ENCODE results near the gene PTPRT. TPM values are rescaled to one million over a fixed set of nuclear protein-coding genes. Genes with fewer than 3 reads are reported as not detected.

Gene PTPRT
- total RNA-seq, 4 donors from 2014 or later = 0.63 to 2.2 (median 1.8) TPM

- no peak for ATAC-seq (ENCODE audit: low FRiP score)
- DNase-seq (ENCODE audit: low spot score) = no peak
- TF ChIP-seq CTCF (IDR thresholded peaks at IDR 0.05) = no peak
These were observed 1065.7 kb downstream of the PTPRT start for GRCh38 chr20:42123981-42124473.

GRCh38 chr20:42118409-42119125 lies 1071.1 kb downstream of the PTPRT start:
- ATAC-seq (ENCODE audit: low FRiP score) (no peak), DNase-seq (ENCODE audit: low spot score) (no peak)
- no peak for TF ChIP-seq CTCF (IDR thresholded peaks at IDR 0.05)

GRCh38 chr20:42118001-42118400 lies 1071.7 kb downstream of the PTPRT start:
- ATAC-seq (ENCODE audit: low FRiP score) = no peak
- no peak for TF ChIP-seq CTCF (IDR thresholded peaks at IDR 0.05)
- DNase-seq (ENCODE audit: low spot score) = no peak

- no peak for DNase-seq (ENCODE audit: low spot score)
- no peak for ATAC-seq (ENCODE audit: low FRiP score)
- TF ChIP-seq CTCF (IDR thresholded peaks at IDR 0.05) = no peak
These were observed 1076.5 kb downstream of the PTPRT start for GRCh38 chr20:42113236-42113635.

- ATAC-seq (ENCODE audit: low FRiP score) (peak; percentile 19), DNase-seq (ENCODE audit: low spot score) (no peak)
- no peak for TF ChIP-seq CTCF (IDR thresholded peaks at IDR 0.05)
These were observed 1077.5 kb downstream of the PTPRT start for GRCh38 chr20:42112161-42112560.

GRCh38 chr20:42111349-42111748 lies 1078.4 kb downstream of the PTPRT start:
- DNase-seq (ENCODE audit: low spot score) (no peak), ATAC-seq (ENCODE audit: low FRiP score) (no peak)
- no peak for TF ChIP-seq CTCF (IDR thresholded peaks at IDR 0.05)

GRCh38 chr20:42110301-42110700 lies 1079.4 kb downstream of the PTPRT start:
- ATAC-seq (ENCODE audit: low FRiP score) = no peak

More at GRCh38 chr20:42110301-42110700, 1079.4 kb downstream of the PTPRT start:
- no peak for TF ChIP-seq CTCF (IDR thresholded peaks at IDR 0.05)
- DNase-seq (ENCODE audit: low spot score) = no peak
